ENCODE measurements around the gene TENT5D. TPM values are rescaled to one million over a fixed set of nuclear protein-coding genes. Genes with fewer than 3 reads are reported as not detected.
"Not testable (repeated sequence)": the region's sequence is repeated elsewhere in the genome, so short reads cannot be mapped to it uniquely, and the experiment has no call there.

The TENT5D gene
- total RNA-seq (not detected), polyA plus RNA-seq (not detected)
- long read RNA-seq, donor 1: 0 reads
- long read RNA-seq, donor 2: 0 reads
- long read RNA-seq, donor 3: 0 reads

GRCh38 chrX:80420147-80420546 lies at the start of gene TENT5D:
Gene TENT5D, plus strand, starts transcription at chrX:80420447. Its CDS starts 22,093 bp downstream, at chrX:80442540.
- Histone ChIP-seq H3K9me3 (peaks cover 0 to 18% (median 0%) of the 10 kb centered on the region in 11 donors), H3K4me3 (no peak within 1 kb of the TSS), H3K36me3 (no peaks in the 10 kb centered on the region), H3K27ac (no peak within 1 kb of the TSS), H3K4me1 (no peaks in the 10 kb centered on the region), H3K27me3 (peaks cover 0 to 3% (median 0%) of the 10 kb centered on the region in 7 donors)
- DNase-seq (no peak), ATAC-seq (no peak)
- TF ChIP-seq CTCF (IDR thresholded peaks at IDR 0.05): no peak
- intact Hi-C loops (cut with DNase I): no loop called here

GRCh38 chrX:80385651-80386050 lies 34.6 kb upstream of the TENT5D start:
- H3K27ac ChIP-seq; H3K36me3 ChIP-seq; intact Hi-C loops (cut with DNase I); H3K4me3 ChIP-seq; ATAC-seq; DNase-seq; H3K4me1 ChIP-seq; H3K27me3 ChIP-seq: not testable (repeated sequence)
- peaks cover 0 to 15% (median 0%) of the 10 kb centered on the region in 11 donors for H3K9me3 ChIP-seq
- WGBS, 2 donors: 53% methylated on average over 1 of the region's 1 CpG; no CpG with 5 or more reads in 1 of the 2 donors

GRCh38 chrX:80388206-80388605 lies 32.0 kb upstream of the TENT5D start:
- H3K9me3 ChIP-seq: peaks cover 0 to 4% (median 0%) of the 10 kb centered on the region in 11 donors
- H3K4me3 ChIP-seq: no peak overlapping the region
- H3K27me3 ChIP-seq: no peaks in the 10 kb centered on the region
- WGBS, 2 donors: 88 to 91% methylated on average over 1 of the region's 1 CpG
- ATAC-seq (no peak), DNase-seq (no peak)
- no peak overlapping the region for H3K27ac ChIP-seq
- no peaks in the 10 kb centered on the region for H3K36me3 ChIP-seq
- TF ChIP-seq CTCF (IDR thresholded peaks at IDR 0.05): no peak
- H3K4me1 ChIP-seq: no peaks in the 10 kb centered on the region
- intact Hi-C loops (cut with DNase I): no loop called here

GRCh38 chrX:80412042-80412441 lies 8.2 kb upstream of the TENT5D start:
- intact Hi-C loops (cut with DNase I): no loop called here
- ATAC-seq (no peak), DNase-seq (no peak)
- no peak overlapping the region for H3K27ac ChIP-seq
- no peak for TF ChIP-seq CTCF (IDR thresholded peaks at IDR 0.05)
- H3K36me3 ChIP-seq: no peaks in the 10 kb centered on the region
- no peaks in the 10 kb centered on the region for H3K4me1 ChIP-seq
- 70 to 77% methylated on average over 4 to 6 of the region's 6 CpGs for WGBS, 2 donors
- H3K9me3 ChIP-seq: peaks cover 0 to 8% (median 0%) of the 10 kb centered on the region in 11 donors
- H3K4me3 ChIP-seq: no peak overlapping the region
- H3K27me3 ChIP-seq: no peaks in the 10 kb centered on the region

- peaks cover 0 to 3% (median 0%) of the 10 kb centered on the region in 11 donors for H3K9me3 ChIP-seq
- intact Hi-C loops (cut with DNase I): no loop called here
- no peak overlapping the region for H3K27ac ChIP-seq
- no peak for TF ChIP-seq CTCF (IDR thresholded peaks at IDR 0.05)
- no peak for ATAC-seq
- no peak for DNase-seq
- no peaks in the 10 kb centered on the region for H3K36me3 ChIP-seq
- H3K27me3 ChIP-seq: peaks cover 0 to 3% (median 0%) of the 10 kb centered on the region in 7 donors
- 66 to 73% methylated on average over 3 of the region's 3 CpGs for WGBS, 2 donors
- H3K4me3 ChIP-seq: no peak overlapping the region
- no peaks in the 10 kb centered on the region for H3K4me1 ChIP-seq
These were observed 2.8 kb downstream of the TENT5D start for GRCh38 chrX:80423000-80423399.
